BE2C (cell line): Measurements from ENCODE around the gene OPCML.

Experiments
- DNase-seq: peaks from one replicate; pipeline ENCODE4 v3.0.0-alpha.2; 2020
- H3K27me3 ChIP-seq: fragments of 250-450 bp; sonication (Bioruptor Pico); 2 replicates; pipeline ENCODE4 v1.5.1; 2020; ENCODE audit warnings: mild to moderate bottlenecking
- H3K36me3 ChIP-seq: fragments of 250-450 bp; sonication (Bioruptor Pico); 2 replicates; pipeline ENCODE4 v1.5.1; 2020; ENCODE audit warnings: mild to moderate bottlenecking
- H3K4me1 ChIP-seq: fragments of 250-450 bp; sonication (Bioruptor Pico); 2 replicates; pipeline ENCODE4 v1.5.1; 2020
- H3K4me3 ChIP-seq: 2 replicates; pipeline ENCODE4 v1.5.1; 2011; ENCODE audit warnings: low read depth, low read length
- H3K9me3 ChIP-seq: fragments of 250-450 bp; sonication (Bioruptor Pico); 2 replicates; pipeline ENCODE4 v1.5.1; 2020
- TF ChIP-seq, protein P1 (sequence below): IDR thresholded peaks from 2 replicates; pipeline ENCODE4 v1.5.1; 2012; ENCODE audit warnings: mild to moderate bottlenecking, low read depth, low read length

The OPCML gene

DNA sequence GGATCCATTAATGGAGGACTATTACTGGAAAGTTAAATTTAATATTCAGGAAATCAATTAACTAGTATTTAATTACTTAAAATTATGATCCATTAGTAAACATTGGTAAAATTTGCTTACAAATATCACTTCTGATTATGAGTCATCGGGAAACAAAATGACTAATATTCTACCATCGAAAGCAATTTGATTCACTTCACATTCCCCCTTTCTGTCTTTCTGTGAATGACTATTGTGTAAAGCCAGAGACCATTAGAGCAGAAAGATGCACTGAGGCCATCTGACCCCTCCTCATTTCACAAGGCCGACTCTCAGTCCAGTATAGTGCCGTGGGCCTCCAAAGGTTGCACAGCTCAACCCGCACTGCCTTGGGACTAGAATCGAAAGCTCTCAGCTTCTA, 619.0 kb downstream of the OPCML start:
- H3K9me3 ChIP-seq = no peaks in the 10 kb centered on the region; the same call in 1 of the 2 replicates
- H3K36me3 ChIP-seq = no peaks in the 10 kb centered on the region
- no peaks in the 10 kb centered on the region for H3K4me1 ChIP-seq
- H3K27me3 ChIP-seq = no peaks in the 10 kb centered on the region
- H3K4me3 ChIP-seq = no peak overlapping the region
- no peak for DNase-seq
- TF ChIP-seq, protein P1, sequence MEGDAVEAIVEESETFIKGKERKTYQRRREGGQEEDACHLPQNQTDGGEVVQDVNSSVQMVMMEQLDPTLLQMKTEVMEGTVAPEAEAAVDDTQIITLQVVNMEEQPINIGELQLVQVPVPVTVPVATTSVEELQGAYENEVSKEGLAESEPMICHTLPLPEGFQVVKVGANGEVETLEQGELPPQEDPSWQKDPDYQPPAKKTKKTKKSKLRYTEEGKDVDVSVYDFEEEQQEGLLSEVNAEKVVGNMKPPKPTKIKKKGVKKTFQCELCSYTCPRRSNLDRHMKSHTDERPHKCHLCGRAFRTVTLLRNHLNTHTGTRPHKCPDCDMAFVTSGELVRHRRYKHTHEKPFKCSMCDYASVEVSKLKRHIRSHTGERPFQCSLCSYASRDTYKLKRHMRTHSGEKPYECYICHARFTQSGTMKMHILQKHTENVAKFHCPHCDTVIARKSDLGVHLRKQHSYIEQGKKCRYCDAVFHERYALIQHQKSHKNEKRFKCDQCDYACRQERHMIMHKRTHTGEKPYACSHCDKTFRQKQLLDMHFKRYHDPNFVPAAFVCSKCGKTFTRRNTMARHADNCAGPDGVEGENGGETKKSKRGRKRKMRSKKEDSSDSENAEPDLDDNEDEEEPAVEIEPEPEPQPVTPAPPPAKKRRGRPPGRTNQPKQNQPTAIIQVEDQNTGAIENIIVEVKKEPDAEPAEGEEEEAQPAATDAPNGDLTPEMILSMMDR = no peak

DNA sequence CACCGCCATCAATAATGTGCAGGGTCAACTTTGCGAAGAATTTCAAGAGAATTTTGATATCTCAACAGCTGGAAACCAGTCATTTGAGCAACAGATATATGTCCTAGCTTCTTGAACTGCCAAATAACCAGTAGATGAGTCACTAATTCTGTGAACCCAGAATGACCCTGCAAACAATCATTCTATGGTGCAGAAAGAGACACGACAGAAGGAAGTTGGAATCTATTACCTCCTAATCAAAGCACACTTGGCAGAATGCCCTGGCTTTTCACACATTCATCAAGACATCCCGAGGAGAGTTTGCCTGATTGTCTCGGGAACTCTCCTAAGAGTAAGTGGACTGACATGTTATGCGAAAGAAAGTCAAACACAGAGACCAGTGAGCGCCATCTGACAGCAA, 621.1 kb downstream of the OPCML start:
- TF ChIP-seq, protein P1 = no peak
- Histone ChIP-seq H3K4me1 (no peaks in the 10 kb centered on the region), H3K4me3 (no peak overlapping the region), H3K27me3 (no peaks in the 10 kb centered on the region), H3K9me3 (no peaks in the 10 kb centered on the region; the same call in 1 of the 2 replicates), H3K36me3 (no peaks in the 10 kb centered on the region)
- no peak for DNase-seq

DNA sequence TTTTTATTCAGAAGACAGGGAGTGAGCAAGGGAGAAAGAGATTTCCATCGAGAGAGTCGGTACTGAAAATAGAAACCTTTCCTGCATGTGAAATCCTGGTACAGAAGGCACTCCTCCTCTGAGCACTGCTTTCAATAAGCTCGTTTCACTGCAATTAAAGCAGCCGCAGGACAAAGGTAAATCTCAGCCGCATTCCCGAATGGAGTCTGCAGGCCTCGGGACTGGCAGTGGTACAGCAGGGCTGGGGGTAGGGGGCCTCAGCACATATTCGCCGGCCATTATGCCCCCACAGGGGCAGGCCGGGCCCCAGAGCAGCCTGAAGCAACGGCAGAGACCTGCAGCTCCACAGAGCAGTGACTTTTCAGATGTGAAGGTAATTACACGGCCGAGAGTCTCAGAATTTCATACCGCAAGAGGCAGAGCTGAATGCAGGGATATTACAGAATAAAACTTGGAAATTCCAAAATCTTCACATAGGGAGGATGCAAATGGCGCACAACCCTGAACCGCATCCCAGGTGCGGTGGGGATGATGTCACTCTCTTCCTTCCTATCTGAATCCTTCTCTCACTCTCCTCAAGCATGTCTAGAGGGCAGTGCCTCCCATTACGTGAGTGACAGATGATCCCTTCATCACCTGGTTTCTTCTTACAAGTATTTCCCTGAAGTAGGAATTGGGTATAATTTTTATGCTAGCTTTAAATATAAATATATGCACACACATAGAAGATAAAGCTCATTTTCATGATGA, 622.1 kb downstream of the OPCML start:
- Histone ChIP-seq H3K27me3 (no peaks in the 10 kb centered on the region), H3K4me3 (no peak overlapping the region), H3K9me3 (no peaks in the 10 kb centered on the region), H3K36me3 (no peaks in the 10 kb centered on the region), H3K4me1 (no peaks in the 10 kb centered on the region)
- no peak for DNase-seq
- TF ChIP-seq, protein P1 = no peak

DNA sequence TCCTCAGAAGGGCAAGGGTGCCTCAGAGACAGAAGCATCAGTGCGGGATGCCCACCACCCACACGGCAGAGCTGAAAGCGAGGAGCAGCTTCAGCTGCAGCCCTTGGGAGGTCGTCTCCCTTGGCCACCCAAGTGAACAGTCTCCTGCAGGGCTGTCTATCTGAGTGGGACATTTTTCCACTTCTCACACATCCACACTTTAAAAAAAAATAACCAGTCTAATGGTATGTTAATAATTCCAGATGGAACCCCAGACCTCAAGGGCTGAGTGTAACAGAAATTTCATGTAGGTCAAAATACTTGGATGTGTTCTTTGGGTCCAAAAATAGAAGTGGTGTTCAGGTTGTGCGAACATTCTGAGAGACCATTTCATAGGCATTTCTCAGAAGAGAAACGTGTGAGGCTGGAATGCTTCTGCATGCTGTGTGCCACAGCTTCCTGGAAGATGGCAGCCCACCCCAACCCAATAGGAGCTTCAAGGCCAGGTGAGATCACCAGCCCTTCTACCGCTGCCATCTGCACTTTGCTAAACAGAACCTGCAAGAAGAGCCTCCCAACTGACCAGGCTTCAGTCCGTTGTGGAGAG, 623.2 kb downstream of the OPCML start:
- no peak for DNase-seq
- TF ChIP-seq, protein P1 = no peak

DNA sequence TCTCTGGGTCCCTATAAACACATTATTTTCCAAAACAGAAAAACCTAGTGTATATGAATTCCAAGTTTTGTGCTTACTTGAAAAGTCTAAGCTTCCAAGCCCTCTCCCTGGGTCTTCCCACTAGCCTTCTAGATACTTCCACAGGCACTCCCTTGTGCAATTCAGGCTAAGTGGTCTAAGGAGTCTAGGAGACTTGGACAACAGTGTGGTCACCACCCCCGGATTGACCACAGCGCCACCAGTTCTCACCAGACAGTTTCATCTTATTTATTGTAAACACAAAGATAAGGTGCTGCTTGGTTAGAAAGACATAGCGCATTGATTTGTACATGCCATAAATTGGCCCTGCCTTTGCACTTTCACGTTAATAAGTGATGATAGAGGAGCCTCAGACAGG, 623.9 kb downstream of the OPCML start:
- no peak overlapping the region for H3K4me3 ChIP-seq
- H3K27me3 ChIP-seq = no peaks in the 10 kb centered on the region
- H3K36me3 ChIP-seq = no peaks in the 10 kb centered on the region
- no peak for DNase-seq
- no peaks in the 10 kb centered on the region for H3K9me3 ChIP-seq
- TF ChIP-seq, protein P1 = no peak
- H3K4me1 ChIP-seq = no peaks in the 10 kb centered on the region

More for the DNA sequence above, 623.2 kb downstream of the OPCML start:
- H3K9me3 ChIP-seq = no peaks in the 10 kb centered on the region
- no peaks in the 10 kb centered on the region for H3K4me1 ChIP-seq
- no peak overlapping the region for H3K4me3 ChIP-seq
- H3K27me3 ChIP-seq = no peaks in the 10 kb centered on the region
- no peaks in the 10 kb centered on the region for H3K36me3 ChIP-seq
